Stimulated activated CD8-positive, alpha-beta memory T cell treated with anti-CD3 and anti-CD28 coated beads, Interleukin-7, amount 100 ng/mL, for 1 hour (primary cell): Measurements from ENCODE around the gene SPI1.
"Not testable (repeated sequence)": the region's sequence is repeated elsewhere in the genome, so short reads cannot be mapped to it uniquely, and the experiment has no call there.

Experiments
- DNase-seq, 2 donors: peaks; one replicate each; pipeline ENCODE4 v3.0.0-alpha.2; 2020; ENCODE audit warnings: low read depth in 2 of 2

SPI1 gene

GRCh38 chr11:47340980-47341775 lies 37.2 kb downstream of the SPI1 start:
- DNase-seq: no peak

DNA sequence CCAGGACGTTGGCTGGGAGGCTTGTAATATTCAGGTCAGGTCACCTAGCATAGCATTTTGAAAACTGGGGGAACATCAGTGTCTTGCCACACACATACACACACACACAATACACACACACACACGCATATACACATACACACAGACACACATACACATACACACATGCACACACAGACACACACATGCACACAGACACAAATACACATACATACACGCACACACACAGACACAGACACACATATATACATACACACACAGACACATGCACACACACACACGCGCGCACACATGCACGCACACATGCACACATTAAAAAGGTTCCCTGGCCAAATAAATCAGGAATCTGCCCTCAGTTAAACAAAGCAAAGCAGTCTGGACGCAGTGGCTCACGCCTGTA lies 38.3 kb downstream of the SPI1 start:
- DNase-seq: no peak

DNA sequence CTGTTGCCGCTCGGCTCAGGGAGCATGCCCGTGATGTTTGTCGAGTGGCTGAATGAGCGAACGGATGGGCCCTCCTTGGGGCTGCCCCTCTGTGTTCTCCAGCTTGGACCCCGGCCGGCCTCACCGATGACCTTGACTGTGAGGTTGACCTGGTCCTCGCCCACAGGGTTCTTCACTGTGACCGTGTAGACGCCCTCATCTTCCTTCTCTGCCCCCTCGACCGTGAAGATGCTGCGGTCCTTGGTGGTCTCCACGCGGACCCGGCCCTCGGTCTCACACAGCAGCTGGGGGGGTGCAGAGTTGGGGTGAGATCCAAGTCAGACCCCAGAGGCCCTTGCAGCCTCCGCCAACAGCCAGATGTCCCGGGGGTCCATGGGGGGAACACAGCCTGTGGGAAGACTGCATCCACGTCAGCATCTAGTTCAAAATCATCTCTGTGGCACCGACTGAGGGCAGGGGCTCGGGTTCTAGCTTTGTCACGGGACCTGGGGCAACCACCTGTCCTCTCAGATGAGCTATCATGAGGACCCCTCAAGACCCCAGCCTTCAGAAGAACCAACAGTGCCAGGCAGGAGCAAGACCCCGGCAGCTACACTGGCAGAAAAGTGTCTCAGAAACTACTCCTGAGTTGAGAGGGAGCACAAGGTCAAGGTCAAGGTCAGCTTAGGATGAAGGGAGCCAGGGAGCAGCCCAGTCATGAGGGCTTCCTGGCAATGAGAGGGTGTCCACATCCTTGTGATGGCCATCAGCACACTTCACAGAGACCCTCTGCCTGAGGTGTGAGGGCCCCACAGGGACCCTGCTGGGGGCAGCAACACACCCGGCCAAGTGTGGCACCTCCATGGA lies 39.7 kb downstream of the SPI1 start:
- no peak for DNase-seq

DNA sequence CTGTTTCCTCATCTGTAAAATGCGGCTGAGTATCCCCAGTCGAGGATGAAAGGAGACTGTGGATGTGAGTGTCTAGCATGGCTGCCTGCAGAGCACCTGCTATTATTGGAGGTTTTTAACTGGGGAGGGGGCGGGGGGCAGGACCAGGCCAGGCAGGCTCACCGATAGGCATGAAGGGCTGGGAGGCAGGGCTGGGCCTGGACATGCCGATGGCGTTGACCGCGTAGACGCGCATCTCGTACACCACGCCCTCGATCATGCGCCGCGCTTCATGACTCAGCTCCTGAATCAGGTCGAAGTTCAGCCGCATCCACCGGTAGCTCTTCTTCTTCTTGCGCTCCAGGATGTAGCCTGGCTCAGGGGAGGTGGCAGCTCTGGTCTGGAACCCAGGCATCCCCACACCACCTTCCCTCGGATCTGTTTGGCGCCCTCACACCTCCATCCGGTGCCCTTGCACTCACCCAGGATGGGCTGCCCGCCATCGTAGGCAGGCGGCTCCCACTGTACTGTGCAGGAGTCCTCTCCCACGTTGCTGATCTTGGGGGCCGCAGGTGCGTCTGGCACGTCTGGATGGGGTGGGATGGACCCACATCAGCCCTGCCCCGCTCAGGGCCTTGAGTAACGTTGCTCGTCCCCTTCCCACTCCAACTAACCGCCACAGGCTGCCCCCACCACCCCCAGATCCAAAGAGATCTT lies 41.0 kb downstream of the SPI1 start:
- no peak for DNase-seq

DNA sequence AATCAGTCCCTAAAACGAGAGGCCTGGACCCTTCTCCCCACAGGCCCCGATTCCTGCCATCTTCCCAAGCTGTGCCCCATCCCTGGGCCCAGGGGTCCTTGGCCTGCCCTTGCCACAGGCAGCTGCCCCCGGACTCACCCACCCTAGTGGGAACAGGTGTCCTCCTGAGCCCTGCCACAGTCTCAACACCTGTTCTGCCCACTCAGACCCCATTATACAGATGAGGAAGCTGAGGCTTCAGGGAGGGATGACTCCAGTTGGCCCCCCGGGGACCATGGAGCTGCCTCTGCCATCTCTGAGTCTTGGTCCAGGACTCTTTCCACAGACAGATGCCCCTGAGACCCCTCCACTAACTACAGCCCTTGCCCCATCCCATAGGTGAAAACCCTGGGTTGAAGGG lies 41.8 kb downstream of the SPI1 start:
- DNase-seq: no peak

GRCh38 chr11:47335733-47336132 lies 42.6 kb downstream of the SPI1 start:
- no peak for DNase-seq

GRCh38 chr11:47334699-47335411 lies 43.5 kb downstream of the SPI1 start:
- DNase-seq: not testable (repeated sequence)

DNA sequence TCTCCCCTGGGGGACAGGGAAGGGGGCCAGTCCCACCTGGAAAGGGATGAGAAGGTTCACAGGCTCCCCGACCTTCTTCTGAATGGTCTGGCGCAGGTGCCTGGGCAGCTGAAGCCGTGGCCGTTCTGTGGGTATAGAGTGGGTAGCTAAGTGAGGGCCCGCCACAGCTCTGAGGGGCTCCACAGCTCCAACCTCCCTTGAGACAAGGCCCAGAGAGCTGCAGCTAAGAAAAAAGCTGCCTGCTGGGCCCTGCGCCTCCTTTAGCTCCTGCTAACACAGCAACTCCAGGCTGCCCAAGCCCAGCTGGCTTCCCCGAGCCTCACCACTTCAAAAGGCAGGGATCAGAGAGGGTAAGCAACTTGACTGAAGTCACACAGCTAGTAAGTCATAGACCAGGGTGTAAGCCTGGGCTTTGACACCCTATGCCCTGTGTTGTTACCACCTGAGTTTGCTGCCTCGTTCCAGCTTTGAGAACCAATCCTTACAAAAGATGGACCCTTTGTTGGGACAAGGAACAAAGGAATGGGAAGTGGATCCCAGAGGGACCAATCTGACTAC lies 44.4 kb downstream of the SPI1 start:
- no peak for DNase-seq

DNA sequence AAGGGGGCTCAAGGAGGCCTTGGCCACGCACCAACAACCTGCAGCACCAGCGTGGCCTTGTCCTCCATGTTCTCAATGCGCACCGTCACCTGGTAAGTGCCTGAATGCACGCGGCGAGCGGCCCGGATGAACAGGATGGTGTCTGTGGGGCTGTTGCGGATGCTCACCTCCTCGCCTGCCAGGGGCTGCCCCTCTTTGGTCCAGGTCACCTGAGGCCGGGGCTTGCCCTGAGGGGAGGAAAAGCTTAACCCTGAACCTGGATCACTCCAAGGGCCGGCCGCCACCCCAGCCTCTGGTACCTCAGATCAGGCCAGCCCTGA lies 44.9 kb downstream of the SPI1 start:
- no peak for DNase-seq

DNA sequence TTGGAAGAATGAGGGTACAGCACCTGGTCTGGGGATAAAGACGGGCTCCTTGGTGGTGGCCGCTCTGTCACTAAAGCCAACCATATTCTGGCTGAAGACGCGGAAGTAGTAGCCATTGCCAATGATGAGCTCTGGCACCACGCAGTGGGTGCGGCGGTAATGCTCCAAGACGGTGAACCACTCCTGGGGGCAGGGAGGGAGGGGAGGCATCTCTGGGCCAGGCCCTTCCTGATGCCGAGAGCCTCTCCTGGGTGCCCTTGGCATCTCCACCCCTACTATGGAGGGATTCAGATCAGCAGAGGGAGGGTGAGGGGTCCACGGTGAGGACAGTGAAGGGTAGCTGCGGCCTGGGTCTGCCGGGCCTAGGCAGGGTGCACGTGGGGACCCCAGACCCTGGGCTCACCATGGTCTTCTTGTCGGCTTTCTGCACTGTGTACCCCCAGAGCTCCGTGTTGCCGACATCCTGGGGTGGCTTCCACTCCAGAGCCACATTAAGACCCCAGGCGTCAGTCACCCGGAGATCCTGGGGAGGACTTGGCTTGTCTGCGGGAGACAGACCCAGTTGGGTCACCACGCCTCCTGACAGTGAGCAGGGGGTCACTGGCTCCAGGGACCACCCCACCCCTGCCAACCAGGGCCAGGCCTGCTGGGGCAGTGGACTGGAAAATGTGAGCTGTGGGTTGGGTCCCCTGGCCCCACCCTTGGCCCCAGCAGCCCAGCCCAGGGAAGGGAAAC lies 45.4 kb downstream of the SPI1 start:
- DNase-seq: no peak

DNA sequence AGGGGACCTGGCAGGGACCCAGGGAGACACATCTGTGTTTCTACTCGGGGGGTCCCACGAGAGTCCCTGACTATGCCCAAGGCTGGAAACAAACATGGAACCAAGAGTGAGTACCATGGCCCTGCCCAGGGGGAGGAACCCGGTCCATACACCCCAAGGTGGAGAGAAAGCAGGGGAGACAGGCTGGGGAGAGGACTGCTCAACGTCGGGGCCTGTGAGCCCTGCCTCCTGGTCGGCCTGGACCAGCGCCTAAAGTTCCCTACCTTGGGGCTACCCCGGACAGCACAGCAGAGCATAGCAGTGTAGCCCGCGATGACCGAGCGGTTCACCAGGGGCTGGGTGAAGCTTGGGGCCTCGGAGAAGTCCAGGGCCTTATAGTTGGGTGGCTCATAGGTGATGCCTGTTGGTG lies 46.0 kb downstream of the SPI1 start:
- no peak for DNase-seq

DNA sequence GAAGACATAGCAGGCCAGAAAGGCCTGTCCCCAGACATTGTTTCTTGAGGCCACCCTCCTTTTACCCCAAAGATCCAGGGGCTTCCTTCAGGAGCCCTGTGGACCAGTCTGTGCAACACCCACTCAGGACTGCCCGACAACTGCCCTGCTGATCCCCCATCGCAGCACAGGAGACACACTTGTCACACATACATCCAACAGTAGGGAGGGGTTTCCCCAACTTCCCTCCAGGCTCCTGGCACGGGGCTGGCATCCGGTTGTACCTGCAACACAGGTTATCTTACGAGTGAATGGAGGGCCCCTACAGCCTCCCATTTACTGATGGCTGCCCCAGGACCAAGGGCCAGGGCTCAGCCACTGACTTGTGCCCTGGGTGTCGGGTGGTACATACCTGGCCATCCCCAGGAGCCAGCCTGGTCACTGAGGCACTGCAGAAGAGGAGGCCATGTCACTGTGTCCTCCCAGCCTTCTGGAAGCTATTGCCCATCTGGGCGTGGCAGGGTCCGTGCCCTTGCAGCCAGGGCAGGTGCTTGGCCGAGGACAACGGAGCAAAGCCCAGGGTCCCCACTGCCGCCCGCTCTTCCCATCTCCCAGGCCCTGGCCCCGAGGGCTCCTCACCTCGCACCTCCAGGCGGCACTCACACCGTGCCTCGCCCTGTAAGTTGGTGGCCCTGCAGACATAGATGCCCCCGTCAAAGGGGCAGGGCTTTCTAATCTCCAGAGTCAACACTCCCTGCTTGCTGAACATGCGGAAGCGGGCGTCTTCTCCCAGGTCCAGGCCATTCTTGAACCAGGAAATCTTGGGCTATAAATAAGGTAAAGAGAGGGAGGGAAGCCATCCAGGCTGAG lies 46.7 kb downstream of the SPI1 start:
- no peak for DNase-seq

- no peak for DNase-seq
These were observed 48.1 kb downstream of the SPI1 start for GRCh38 chr11:47329987-47330931.

DNA sequence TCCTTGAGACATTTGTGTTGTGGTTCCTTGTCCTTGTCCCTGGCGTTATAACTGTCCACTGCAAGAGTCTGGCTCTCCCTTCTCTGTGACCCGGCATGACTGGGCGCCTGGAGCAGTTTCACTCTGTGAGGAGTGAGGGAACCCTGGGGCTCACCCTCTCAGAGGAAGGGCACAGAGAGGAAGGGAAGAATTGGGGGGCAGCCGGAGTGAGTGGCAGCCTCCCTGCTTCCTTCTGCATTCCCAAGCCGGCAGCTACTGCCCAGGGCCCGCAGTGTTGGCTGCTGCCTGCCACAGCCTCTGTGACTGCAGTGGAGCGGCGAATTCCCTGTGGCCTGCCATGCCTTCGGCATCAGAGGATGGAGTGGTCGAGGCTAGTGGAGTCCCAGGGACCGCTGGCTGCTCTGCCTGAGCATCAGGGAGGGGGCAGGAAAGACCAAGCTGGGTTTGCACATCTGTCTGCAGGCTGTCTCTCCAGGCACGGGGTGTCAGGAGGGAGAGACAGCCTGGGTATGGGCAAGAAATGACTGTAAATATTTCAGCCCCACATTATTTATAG lies 48.8 kb downstream of the SPI1 start:
- no peak for DNase-seq

DNA sequence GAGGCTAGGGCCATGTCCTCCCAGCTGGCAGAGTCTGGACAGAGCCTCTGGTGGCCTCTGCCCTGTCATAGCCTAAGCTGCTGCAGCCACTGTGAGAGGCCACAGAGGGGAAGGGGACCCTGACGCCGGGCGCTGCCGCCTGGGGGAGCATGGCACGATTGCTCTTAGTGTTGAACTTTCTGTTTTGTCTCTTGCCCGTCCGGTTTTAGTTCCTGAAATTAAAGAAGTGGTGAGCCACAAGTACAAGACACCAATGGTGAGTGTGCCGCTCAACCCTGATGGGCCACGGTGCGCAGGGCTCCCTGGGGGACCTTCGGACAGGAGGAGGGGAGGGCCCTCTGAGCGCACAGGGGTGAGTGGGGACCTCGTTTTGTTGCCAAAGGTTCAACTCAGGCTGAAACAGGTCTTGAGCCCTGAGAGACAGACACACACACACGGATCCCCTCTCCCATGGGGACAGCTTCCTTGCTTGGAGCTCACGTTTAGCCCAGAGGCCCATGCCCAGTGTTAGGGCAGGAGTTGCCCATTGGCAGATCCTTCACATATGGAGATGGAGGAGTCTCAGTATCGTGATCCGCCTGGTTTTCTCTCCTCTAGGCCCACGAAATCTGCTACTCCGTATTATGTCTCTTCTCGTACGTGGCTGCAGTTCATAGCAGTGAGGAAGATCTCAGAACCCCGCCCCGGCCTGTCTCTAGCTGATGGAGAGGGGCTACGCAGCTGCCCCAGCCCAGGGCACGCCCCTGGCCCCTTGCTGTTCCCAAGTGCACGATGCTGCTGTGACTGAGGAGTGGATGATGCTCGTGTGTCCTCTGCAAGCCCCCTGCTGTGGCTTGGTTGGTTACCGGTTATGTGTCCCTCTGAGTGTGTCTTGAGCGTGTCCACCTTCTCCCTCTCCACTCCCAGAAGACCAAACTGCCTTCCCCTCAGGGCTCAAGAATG lies 49.6 kb downstream of the SPI1 start:
- DNase-seq: no peak

- DNase-seq: no peak
These were observed 50.4 kb downstream of the SPI1 start for GRCh38 chr11:47327949-47328348.

- no peak for DNase-seq
These were observed 51.3 kb downstream of the SPI1 start for GRCh38 chr11:47327025-47327424.
